Spleen (tissue), 7 donors: Measurements from ENCODE around the gene TAF11L13.
"Not testable (repeated sequence)": the region's sequence is repeated elsewhere in the genome, so short reads cannot be mapped to it uniquely, and the experiment has no call there.

Source experiments
- CTCF ChIP-seq, 11 experiments: fragments of 200-600 bp in 7 of 11; fragments of 450-650 bp in 4 of 11; sonication (generic) in 4 of 11; IDR thresholded peaks in 8 of 11; conservative IDR thresholded peaks in 3 of 11; 1 replicate in 7 of 11; 2 replicates in 4 of 11; pipeline versions ENCODE4 v1.4.0 to v1.8.0; 2016 to 2021; ENCODE audit warnings: antibody characterized with exemption in 11 of 11, inconsistent platforms in 4 of 11, mild to moderate bottlenecking in 1 of 11
- POLR2A ChIP-seq, 3 donors: fragments of 450-650 bp; IDR thresholded peaks; one replicate each; pipeline ENCODE4 v1.5.1; 2017; ENCODE audit warnings: antibody characterized with exemption in 3 of 3, mild to moderate bottlenecking in 1 of 3
- donor health status: DM: no; HTN: no; CAD: no; lungs with moderate emphysema.
- donor health status: DM: no; HTN: no; CAD: no.
- donor health status: DM: no; HTN: no; CAD: no.

GRCh38 chr5:17655201-17655759, 23.4 kb downstream of the TAF11L13 start:
- TF ChIP-seq CTCF (IDR thresholded peaks at IDR 0.05 in 8 of 11, conservative IDR thresholded peaks at IDR 0.05 in 3 of 11); POLR2A (IDR thresholded peaks at IDR 0.05): not testable (repeated sequence)
